GM12892 (cell line): ENCODE results near the gene XCR1.

Experiments
- POLR2A ChIP-seq: IDR thresholded peaks from 2 replicates; pipeline ENCODE4 v1.6.1; 2011; ENCODE audit warnings: low read depth, low read length, control low read depth
- POLR2AphosphoS5 ChIP-seq: IDR thresholded peaks from 2 replicates; pipeline ENCODE4 v1.6.1; 2011; ENCODE audit warnings: low read depth, low read length, control low read depth

GRCh38 chr3:46025139-46025538 is 2.1 kb downstream of the XCR1 start:
- TF ChIP-seq POLR2AphosphoS5 (no peak), POLR2A (no peak)
